DLD1 (cell line): ENCODE measurements around the gene TUBD1.
"Not testable (repeated sequence)": the region's sequence is repeated elsewhere in the genome, so short reads cannot be mapped to it uniquely, and the experiment has no call there.

Source experiments
- in situ Hi-C: cut with HindIII; loops from 2 replicates; pipeline ENCODE4 v1.10.0; 2017; ENCODE audit warnings: low sequenced_read_pairs

The TUBD1 gene, protein sequence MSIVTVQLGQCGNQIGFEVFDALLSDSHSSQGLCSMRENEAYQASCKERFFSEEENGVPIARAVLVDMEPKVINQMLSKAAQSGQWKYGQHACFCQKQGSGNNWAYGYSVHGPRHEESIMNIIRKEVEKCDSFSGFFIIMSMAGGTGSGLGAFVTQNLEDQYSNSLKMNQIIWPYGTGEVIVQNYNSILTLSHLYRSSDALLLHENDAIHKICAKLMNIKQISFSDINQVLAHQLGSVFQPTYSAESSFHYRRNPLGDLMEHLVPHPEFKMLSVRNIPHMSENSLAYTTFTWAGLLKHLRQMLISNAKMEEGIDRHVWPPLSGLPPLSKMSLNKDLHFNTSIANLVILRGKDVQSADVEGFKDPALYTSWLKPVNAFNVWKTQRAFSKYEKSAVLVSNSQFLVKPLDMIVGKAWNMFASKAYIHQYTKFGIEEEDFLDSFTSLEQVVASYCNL

GRCh38 chr17:59892924-59893675, at the start of gene TUBD1, which contains the start of gene RPS6KB1:
Gene TUBD1 (minus strand): TSS chr17:59892943. CDS start chr17:59891002, 1,941 bp downstream.
Gene RPS6KB1 (plus strand): TSS chr17:59893121. CDS start chr17:59893185, 64 bp downstream.
- in situ Hi-C loops, result no loop called here

DNA sequence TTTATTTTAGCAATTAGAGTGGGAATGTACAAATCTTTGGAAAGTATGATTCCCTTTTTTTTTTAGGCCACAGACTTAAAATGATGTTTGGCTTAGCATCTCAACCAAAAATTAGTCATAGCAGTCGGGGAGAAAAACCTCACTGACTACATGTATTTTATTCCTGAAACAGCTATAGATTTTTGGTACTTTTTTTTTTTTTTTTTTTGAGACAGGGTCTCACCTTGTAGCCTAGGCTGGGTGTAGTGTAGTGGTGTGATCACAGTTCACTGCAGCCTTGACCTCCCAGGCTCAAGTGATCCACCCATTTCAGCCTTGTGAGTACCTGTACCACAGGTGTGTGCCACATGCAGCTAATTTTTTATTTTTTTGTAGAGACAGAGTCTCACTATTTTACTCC, 48.4 kb upstream of the TUBD1 start:
- in situ Hi-C loops, result no loop called here

GRCh38 chr17:59940697-59941096, 48.0 kb upstream of the TUBD1 start:
- in situ Hi-C loops, result not testable (repeated sequence)

- in situ Hi-C loops, result not testable (repeated sequence)
These were observed 40.6 kb upstream of the TUBD1 start for GRCh38 chr17:59933317-59933716.

DNA sequence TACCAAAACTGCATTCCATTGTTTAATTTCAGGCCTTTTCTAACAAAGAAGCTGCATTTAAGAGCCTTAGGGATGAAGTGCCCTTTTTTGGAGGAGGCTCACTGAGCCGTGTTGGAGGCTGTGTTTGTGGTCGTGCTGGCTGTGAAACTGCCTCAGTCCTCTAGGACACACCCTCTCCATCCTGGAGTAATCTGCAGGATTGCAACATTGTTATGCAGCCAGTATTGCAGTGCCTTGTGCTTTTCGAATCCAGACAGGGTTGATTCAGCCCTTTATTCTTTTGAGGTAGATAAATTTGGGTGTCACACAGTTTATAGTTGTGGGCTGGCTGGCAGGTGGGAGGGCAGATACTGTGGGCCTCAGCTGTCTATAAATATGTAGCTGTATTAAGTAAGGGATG, 38.0 kb upstream of the TUBD1 start:
- in situ Hi-C loops, result not testable (repeated sequence)

DNA sequence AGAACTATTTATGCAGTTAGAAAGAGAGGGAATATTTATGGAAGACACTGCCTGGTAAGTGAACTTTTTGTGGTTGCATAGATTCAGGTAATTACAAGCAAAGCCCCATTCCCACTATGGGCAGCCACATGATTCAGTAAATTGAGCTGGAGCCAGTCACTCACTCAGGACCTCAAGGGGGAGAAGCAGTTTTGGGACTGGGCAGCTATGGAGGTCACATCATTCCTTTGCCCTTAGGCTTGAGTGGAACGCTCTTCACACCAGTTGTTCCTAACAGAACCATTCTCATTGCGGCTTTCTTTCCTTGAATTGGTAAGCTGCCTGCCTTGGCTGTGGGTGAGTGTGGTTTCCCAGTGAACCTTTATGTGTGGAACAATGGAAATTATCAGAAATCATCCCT, 37.4 kb upstream of the TUBD1 start:
- in situ Hi-C loops, result not testable (repeated sequence)

DNA sequence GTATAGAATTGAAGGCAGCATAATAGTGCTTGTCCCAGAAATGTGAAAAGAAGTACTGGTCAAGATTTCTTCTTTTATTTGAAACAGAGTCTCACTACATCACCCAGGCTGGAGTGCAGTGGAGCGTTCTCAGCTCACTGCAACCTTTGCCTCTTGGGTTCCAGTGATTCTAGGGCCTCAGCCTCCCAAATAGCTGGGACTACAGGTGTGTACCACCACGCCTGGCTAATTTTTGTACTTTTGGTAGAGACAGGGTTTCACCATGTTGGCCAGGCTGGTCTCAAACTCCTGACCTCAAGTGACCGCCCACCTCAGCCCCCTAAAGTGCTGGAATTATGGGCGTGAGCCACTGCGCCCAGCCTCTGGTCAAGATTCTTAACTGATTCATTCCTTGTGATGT, 27.9 kb upstream of the TUBD1 start:
- in situ Hi-C loops, result not testable (repeated sequence)

DNA sequence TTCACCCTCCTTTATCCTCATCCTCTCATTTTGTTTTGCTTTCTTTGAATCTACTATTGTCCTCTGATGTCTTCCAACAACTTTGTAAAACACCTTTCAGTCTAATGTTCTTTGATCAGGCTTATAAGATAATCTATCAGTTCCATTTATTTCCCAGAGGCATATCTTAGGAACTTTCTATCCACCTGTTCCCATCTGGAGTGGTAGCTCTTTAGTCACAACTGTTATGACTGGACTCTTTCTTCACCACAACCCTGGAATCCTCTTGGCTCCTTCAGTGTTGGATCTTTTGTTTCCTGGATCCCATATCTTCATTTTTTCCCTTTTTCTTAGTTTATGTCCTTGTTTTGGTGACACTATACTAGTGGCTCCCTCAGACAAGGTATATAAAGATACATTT, 23.7 kb upstream of the TUBD1 start:
- in situ Hi-C loops, result no loop called here

DNA sequence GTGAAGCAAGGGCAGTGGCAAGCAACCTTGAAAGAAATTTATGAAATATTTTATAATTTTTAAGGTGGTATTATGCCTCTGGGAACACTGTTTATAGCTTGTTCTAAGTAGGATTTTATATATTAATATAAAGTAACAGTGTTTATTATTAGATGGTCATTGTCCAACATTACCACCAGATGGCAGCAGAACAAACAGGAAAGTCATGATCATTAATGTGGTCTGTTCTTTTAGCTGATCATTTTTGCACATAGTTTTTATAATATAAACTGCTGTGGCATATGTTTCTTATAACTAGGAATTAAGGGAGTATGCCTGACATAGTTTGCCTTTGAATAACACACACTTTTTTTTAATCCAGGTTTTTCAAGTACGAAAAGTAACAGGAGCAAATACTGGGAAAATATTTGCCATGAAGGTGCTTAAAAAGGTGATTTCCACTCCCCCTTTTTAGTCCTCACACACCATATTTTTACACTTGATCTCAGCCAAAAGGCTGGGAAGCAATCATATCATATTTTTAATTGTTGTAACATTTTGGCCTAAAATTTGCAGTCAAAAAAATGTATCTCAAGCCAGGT, 21.6 kb upstream of the TUBD1 start:
- in situ Hi-C loops, result no loop called here

DNA sequence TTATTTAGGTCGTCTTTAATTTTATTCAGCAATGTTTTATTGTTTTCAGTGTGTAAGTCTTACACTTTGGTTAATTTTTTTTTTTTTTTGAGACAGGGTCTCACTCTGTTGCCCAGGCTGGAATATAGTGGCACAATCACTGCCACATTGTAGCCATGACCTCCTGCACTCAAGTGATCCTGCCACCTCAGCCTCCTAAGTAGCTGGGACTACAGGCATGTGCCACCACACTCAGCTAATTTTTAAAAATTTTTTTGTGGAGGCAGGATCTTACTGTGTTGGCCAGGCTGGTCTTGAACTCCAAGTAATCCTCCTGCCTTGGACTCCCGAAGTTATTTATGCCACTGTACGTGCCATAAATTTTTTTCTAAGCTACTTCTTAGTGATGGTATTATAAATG, 14.7 kb upstream of the TUBD1 start:
- in situ Hi-C loops, result no loop called here

GRCh38 chr17:59903455-59903854, 10.7 kb upstream of the TUBD1 start:
- in situ Hi-C loops, result no loop called here

DNA sequence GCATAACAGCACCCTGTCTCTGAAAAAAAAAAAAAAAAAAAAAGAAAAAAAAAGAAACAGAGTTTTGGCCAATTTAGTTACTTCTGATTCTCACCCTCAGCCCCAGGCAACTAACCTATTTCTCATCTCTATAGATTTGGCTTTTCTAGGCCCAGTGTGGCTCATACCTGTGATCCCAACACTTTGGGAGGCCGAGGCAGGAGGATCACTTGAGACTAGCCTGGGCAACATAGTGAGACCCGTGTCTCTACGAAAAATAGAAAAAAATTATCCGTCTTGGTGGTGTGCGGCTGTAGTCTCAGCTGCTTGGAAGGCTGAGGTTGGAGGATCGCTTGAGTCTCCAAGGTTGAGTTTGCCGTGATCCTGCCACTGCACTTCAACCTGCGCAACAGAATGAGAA, 8.9 kb upstream of the TUBD1 start:
- in situ Hi-C loops, result no loop called here

DNA sequence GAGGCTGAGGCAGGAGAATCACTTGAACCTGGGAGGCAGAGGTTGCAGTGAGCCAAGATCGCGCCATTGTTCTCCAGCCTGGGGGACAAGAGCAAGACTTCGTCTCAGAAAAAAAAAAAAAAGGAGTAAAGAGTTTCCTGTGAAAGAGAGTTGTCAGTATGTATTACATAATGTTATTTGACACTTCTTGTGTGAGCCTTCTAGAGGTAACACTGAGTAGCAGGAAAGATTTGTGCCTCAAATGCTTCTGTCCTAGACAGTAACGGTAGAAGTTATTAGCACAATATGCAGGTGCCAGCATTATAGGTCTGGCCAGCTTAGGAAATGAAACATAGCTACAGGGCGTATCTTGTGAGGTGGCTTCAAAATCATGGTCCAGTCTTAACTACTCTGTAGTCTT, 6.4 kb upstream of the TUBD1 start:
- in situ Hi-C loops, result no loop called here

DNA sequence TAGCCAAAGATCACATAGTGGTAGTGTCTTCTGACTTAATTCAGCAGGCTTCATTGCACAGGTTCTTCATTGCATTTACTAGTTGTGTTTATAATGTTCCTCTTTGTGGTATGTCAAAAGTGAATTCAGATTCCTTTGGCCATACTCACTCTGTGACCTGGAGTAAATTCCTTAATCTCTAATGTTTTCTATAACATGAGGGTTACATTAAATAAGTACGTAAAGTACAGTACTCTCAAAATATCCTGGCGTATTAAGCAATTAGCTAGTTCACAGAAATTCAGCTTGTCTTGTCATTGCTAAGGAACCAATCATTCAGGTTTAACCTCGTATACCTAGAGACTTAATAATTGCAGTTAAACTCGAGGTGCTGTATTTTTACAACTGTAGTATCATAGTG, 4.3 kb upstream of the TUBD1 start:
- in situ Hi-C loops, result no loop called here

DNA sequence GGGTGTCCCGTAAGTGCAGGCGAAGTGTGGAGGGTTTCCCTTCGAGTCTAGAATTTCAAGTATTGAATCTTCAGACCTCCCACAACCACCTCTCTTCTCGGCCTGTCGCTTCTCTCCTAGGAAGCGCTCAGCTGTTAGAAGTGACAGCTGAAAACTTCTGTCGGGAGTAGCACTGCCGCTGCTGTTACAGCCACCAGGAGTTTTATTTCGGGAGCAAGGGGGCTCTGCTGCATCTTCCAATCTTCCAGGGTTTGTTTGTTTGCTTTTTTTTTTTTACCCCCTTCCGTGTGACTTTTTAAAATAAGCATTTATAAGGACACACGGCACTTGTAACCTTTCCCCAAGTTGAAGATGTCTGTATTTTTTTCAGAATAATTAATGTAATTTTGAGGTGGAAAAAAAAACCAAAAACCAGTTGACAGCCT, 945 bp upstream of the TUBD1 start:
- in situ Hi-C loops, result no loop called here

DNA sequence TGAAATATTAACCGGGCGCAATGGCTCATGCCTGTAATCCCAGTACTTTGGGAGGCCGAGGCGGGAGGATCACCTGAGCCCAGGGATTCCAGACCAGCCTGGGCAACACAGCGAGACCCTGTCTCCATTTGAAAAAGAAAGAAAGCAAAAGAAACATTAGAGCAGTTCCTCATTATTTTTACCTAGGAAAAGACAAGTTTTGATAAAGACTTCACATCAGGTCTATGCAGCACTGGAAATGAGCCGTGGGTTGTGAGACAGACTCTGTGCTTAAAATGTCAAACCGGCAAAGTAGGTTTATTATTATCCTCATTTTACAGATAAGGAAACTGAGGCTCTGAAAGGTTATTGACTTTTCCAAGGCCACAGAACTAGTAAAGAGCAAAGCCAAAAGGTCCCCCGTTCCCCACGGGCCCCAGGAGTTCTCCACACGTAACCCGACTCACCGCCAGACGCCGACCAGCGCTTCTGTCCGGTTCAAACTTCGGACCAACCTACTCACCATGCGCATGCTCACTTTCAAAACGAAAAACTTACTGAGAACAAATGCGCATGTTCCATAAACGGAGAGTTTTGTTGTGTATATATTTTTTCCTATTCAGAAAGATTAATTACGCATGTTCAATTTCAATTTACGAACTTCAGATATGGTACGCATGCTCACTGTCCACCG, 356 bp downstream of the TUBD1 start:
- in situ Hi-C loops, result no loop called here

GRCh38 chr17:59890720-59891119, 2.0 kb downstream of the TUBD1 start:
- in situ Hi-C loops, result no loop called here

GRCh38 chr17:59888145-59888750, 4.5 kb downstream of the TUBD1 start:
- in situ Hi-C loops, result no loop called here

- in situ Hi-C loops, result no loop called here
These were observed 7.9 kb downstream of the TUBD1 start for GRCh38 chr17:59884861-59885260.

DNA sequence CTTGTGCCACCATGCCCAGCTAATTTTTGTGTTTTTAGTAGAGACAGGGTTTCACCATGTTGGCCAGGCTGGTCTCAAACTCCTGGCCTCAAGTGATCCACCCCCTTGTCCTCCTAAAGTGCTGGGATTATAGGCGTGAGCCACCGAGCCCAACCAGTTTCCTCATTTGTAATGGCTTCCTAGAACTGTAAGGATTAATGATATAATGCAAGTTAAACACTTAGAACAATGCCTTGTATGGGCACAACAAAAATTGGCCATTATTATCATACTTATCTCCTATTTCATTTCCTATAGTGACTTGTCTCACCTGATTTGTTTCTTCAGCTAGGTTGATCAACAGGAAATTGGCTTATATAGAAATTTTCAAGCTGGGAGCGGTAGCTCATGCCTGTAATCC, 14.1 kb downstream of the TUBD1 start:
- in situ Hi-C loops, result no loop called here

GRCh38 chr17:59877965-59878364, 14.8 kb downstream of the TUBD1 start:
- in situ Hi-C loops, result no loop called here
